ENCODE results near the gene PTTG1IP. TPM values are rescaled to one million over a fixed set of nuclear protein-coding genes. Genes with fewer than 3 reads are reported as not detected.

Gene PTTG1IP
- total RNA-seq, 2 experiments from 2014 or later: 60.7 to 61.8 TPM

DNA sequence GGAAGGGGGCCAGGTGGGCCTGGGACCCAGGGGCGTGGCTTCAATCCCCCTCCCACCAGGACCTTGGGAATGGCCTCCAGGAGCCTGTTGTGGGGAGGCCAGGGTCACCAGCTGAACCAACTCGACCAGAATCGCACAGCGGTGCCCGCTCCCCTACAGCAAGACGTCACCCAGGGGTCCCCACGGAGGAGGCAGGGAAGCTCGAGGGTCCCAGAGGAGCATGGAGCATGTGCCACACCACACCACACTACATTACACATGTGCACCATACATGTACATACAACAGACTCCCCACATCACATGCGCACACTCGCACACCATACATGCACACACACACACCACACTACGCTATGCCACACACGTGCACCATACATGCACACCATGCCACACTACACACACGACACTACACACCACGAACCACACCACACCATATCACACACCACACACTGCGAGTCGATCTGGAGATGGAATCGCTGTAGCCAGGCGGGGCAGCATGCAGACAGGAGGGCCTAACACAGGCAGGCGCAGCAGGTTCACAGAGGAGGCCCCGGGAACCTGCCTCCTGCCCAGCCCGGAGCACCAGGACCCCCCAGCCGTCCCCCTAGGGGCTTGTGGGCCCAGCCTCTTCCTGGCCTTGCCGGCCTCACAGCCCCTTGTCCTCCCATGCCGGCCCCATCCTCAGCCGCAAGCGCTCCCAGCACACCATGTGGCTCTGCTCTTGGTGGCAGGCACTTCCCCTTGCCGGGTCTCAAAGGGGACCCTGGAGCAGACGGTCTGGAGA, 46.6 kb upstream of the PTTG1IP start:
- Mint-ChIP-seq H3K9me3 (no peaks in the 10 kb centered on the region), H3K36me3 (ENCODE audit: low read depth) (peaks cover 79% of the 10 kb centered on the region), H3K27ac (peak overlapping the region; percentile 99), H3K4me3 (peak overlapping the region; percentile 100), H3K27me3 (no peaks in the 10 kb centered on the region), H3K4me1 (ENCODE audit: low read depth) (peaks cover 64% of the 10 kb centered on the region)
- POLR2A ChIA-PET: interaction anchor here (0.7 to 3.4 kb wide), 9 partner anchors 8 to 159 kb away, joined by 3 to 23 read pairs (median 6); partner anchors contain the start of gene SLX9
- no peak for DNase-seq
- CTCF ChIA-PET: interaction anchor here (0.8 to 3.2 kb wide), 8 partner anchors 9 to 127 kb away, joined by 3 to 22 read pairs (median 4); partner anchors contain the start of gene SLX9
- ATAC-seq: peak; percentile 11
- TF ChIP-seq, protein P1, sequence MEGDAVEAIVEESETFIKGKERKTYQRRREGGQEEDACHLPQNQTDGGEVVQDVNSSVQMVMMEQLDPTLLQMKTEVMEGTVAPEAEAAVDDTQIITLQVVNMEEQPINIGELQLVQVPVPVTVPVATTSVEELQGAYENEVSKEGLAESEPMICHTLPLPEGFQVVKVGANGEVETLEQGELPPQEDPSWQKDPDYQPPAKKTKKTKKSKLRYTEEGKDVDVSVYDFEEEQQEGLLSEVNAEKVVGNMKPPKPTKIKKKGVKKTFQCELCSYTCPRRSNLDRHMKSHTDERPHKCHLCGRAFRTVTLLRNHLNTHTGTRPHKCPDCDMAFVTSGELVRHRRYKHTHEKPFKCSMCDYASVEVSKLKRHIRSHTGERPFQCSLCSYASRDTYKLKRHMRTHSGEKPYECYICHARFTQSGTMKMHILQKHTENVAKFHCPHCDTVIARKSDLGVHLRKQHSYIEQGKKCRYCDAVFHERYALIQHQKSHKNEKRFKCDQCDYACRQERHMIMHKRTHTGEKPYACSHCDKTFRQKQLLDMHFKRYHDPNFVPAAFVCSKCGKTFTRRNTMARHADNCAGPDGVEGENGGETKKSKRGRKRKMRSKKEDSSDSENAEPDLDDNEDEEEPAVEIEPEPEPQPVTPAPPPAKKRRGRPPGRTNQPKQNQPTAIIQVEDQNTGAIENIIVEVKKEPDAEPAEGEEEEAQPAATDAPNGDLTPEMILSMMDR (IDR thresholded peaks at IDR 0.05): no peak
- intact Hi-C loops (cut with micrococcal nuclease): loop anchor here (10.0 kb wide), 1 partner anchor 45 kb away; the partner anchor contains the start of gene PTTG1IP

DNA sequence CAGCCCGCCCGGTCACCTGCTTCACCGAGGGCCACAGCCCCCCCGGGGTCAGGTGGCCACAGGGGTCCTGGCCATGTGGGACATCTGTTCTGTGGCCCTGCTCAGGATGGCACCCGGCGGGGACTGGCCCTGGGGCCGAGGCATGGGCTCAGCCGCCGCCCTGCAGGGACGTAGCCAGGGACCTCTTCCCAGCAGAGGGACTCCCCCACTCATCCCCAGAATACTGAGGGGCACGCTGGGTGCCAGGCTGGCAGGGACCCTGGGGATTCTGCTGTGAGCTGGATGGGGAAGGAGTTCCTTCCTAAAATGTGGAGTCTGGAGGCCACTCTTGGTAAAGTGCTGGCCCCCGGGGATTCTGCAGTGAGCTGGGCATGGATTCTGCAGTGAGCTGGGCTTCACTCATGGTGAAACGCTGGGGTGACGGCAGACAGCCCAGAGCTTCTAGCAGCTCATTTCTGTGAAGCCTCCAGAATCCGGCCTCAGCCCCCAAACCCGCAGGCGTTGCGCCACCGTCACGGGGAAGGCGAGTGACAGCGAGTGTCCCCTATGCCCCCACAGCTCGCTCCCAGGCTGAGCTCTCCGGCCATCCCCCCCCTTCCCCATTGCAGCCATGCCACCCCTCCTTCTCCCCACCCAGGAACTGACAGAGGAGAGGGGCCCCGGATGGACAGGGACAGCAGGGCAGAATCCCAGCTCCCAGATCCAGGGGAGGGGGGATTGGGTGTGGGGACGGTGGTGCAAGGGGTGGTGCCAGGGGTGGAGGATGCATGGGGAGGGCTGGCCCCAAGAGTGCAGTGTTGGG, 45.8 kb upstream of the PTTG1IP start:
- ChIA-PET CTCF (interaction anchor here (0.7 to 3.2 kb wide), 8 partner anchors 9 to 209 kb away, joined by 3 to 22 read pairs (median 4); partner anchors contain the start of genes PTTG1IP and SLX9), POLR2A (interaction anchor here (0.7 to 3.4 kb wide), 9 partner anchors 8 to 45 kb away, joined by 3 to 23 read pairs (median 6); partner anchors contain the start of gene SLX9)
- DNase-seq: peak; percentile 56
- ATAC-seq: no peak
- Mint-ChIP-seq H3K27me3 (no peaks in the 10 kb centered on the region), H3K36me3 (ENCODE audit: low read depth) (peaks cover 76% of the 10 kb centered on the region), H3K27ac (peak overlapping the region; percentile 99), H3K4me1 (ENCODE audit: low read depth) (peaks cover 62% of the 10 kb centered on the region), H3K4me3 (peak overlapping the region; percentile 100), H3K9me3 (no peaks in the 10 kb centered on the region)
- intact Hi-C loops (cut with micrococcal nuclease): no loop called here
- TF ChIP-seq, protein P1 (IDR thresholded peaks at IDR 0.05): no peak

DNA sequence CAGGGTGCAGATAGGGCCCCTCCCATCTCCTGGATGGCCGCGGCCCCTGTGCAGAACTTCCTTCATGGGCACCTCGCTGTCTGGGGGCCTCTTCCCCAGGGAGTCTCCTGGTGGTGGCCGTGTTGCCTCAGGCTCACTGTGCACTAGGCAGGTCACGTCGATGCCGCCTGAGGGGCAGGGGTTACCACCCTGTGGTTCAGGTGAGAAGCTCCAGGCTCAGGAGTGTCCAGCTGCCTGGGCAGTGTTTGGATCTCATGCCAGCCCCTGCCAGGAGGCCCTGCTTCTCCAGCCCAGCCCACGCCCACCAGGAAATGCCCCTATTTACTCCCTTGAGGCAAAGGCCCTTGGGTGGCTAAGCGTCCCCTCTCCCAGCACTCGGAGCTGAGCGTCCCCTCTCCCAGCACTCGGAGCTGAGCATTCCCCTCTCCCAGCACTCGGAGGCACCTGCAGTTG, 45.1 kb upstream of the PTTG1IP start:
- TF ChIP-seq, protein P1 (IDR thresholded peaks at IDR 0.05): no peak
- POLR2A ChIA-PET: interaction anchor here (0.9 to 3.4 kb wide), 8 partner anchors 7 to 44 kb away, joined by 3 to 23 read pairs (median 5); no protein-coding TSS in a partner anchor
- Mint-ChIP-seq H3K9me3 (no peaks in the 10 kb centered on the region), H3K27me3 (no peaks in the 10 kb centered on the region), H3K4me1 (ENCODE audit: low read depth) (peaks cover 62% of the 10 kb centered on the region), H3K36me3 (ENCODE audit: low read depth) (peaks cover 70% of the 10 kb centered on the region), H3K27ac (peak overlapping the region; percentile 77), H3K4me3 (peak overlapping the region; percentile 100)
- intact Hi-C loops (cut with micrococcal nuclease): no loop called here
- ATAC-seq (no peak), DNase-seq (no peak)
- CTCF ChIA-PET: interaction anchor here (0.7 to 3.2 kb wide), 9 partner anchors 8 to 210 kb away, joined by 3 to 22 read pairs (median 4); partner anchors contain the start of genes PTTG1IP, SLX9 and UBE2G2

DNA sequence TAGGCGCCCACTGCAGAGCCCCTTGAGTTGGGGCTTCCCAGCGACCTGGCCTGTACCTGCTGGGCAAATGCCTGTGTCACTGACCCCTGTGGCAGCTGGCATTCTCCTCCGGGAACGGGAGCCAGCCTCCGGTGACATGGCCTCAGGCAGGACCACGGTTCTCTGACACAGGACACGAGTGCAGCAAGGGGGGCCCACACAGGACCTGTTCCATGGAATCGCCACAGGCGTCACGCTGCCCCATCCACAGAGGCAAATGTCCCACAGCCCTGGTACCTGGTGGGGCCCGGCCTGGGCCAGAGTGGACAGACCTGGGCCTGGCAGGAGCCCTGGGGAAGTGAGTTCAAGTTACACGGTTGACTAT, 44.6 kb upstream of the PTTG1IP start:
- Mint-ChIP-seq H3K9me3 (no peaks in the 10 kb centered on the region), H3K27ac (peak overlapping the region; percentile 77), H3K36me3 (ENCODE audit: low read depth) (peaks cover 65% of the 10 kb centered on the region), H3K27me3 (no peaks in the 10 kb centered on the region), H3K4me1 (ENCODE audit: low read depth) (peaks cover 62% of the 10 kb centered on the region), H3K4me3 (peak overlapping the region; percentile 100)
- DNase-seq (no peak), ATAC-seq (no peak)
- ChIA-PET CTCF (interaction anchor here (1.0 to 7.5 kb wide), 6 partner anchors 9 to 125 kb away, joined by 3 to 63 read pairs (median 10); partner anchors contain the start of gene UBE2G2), POLR2A (interaction anchor here (1.4 to 8.4 kb wide), 2 partner anchors 14 to 20 kb away, joined by 4 to 55 read pairs; no protein-coding TSS in a partner anchor)
- intact Hi-C loops (cut with micrococcal nuclease): no loop called here
- TF ChIP-seq, protein P1 (IDR thresholded peaks at IDR 0.05): no peak

Data from activated CD8-positive, alpha-beta T cell treated with anti-CD3 and anti-CD28 coated beads for 36 hours (primary cell).